DLD1 (cell line): ENCODE data around the gene AMOT.

Experiments used
- in situ Hi-C: cut with HindIII; loops from 2 replicates; pipeline ENCODE4 v1.10.0; 2017; ENCODE audit warnings: low sequenced_read_pairs

AMOT gene

DNA sequence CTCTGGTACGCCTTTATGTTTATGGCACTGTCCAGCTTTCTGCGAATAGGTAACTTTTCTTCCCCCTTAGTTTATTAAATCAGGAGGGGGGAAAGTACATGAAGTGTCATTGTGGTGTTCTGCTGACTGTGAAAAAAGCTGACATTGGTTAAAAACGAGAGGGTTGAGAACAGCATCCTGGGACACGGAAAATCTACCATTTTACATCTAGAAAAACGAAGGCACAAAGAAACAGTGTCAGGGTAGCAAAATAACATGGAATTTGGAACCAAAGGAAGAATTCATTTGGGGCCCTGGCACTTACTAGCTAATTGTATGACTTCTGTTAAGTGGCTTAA lies 1.2 kb upstream of the AMOT start:
- in situ Hi-C loops, result no loop called here

DNA sequence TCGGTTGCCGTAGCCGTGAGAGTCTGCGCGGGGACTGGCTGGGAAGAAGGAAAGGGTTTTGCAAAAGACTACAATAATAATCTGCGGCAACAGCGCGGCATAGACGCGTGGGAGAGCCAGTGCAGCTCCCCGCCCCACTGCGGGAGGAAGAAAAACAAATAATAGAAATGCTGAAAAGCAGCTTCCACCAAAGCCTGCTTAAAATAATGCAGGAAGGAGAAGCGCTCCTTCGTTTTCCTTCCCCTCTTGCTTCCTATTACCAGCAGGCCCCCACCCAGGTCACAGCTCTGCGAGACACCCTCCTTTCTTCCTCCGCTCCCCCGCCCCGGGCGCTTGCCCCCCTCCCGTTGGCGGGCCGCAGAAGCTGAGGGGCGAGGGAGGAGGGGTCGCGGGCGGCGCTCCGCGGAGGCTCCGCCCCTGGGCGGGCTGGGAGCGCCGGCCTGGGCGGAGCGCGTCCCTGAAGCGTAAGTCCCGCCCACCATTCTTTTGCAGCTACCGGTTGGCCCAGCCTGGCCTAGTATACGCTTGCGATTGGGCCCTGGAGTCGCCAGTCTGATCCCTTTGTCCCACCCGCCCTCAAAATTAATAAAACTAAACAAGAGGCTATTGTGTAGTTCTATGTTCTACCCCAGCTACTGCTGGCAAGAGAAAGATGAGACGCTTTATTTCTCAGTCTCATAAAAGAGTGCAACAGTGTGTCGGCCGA lies 636 bp upstream of the AMOT start:
- in situ Hi-C loops, result no loop called here

DNA sequence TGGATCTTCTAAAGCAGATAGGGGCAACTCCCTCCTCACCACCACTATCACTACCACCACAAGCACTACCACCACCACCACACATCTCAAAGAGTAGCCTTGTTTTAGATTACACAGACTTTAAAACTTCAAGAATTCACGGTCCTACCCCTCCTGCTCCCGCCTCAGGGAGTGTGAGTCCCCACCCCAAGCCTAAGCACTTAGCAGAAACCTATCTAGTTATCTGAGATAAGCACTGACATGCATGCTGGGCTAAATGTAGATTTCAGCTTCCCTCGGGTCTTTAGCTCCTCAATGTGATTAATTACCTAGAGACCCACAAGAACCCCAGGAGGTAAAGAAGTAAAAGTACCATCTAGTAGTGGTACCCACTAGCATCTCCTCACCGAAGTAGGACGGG lies 775 bp downstream of the AMOT start:
- in situ Hi-C loops, result no loop called here

DNA sequence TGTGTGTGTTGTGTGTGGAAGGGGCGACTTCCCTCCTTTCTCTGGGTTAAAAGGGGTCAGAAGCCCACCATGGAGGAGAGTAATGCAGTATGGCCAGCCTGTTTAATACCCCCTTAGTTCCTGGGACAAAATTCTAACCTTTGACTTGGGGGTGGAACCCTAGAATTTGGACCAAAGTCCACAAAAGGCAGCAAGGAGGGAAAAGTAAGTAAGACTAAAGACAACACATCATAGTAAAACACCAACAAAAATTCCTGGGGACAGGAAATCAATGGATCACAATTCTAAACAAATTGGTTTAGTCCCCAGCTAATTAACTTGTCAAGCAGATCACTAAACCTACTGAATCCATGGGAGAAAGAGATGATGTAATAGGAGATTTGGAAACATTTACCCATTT lies 3.1 kb downstream of the AMOT start:
- in situ Hi-C loops, result no loop called here

DNA sequence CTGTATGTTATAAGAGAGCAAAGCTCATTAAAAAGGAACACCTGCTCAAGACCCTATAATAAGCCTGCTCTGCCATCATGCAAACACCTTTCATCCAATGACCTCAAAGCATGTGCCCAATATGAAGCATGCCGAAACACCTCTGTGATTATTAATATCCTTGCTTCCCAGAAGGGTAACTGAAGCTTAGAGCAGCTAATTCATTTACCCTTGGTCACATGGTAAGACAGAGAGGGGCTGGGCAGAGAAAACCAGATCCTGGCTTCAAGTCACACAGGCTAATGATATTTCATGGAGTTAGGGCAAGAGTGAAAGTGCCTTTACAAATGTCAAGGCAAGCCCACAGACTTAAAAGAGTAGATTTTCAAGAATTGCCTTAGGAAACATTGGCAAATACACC lies 5.6 kb downstream of the AMOT start:
- in situ Hi-C loops, result no loop called here

DNA sequence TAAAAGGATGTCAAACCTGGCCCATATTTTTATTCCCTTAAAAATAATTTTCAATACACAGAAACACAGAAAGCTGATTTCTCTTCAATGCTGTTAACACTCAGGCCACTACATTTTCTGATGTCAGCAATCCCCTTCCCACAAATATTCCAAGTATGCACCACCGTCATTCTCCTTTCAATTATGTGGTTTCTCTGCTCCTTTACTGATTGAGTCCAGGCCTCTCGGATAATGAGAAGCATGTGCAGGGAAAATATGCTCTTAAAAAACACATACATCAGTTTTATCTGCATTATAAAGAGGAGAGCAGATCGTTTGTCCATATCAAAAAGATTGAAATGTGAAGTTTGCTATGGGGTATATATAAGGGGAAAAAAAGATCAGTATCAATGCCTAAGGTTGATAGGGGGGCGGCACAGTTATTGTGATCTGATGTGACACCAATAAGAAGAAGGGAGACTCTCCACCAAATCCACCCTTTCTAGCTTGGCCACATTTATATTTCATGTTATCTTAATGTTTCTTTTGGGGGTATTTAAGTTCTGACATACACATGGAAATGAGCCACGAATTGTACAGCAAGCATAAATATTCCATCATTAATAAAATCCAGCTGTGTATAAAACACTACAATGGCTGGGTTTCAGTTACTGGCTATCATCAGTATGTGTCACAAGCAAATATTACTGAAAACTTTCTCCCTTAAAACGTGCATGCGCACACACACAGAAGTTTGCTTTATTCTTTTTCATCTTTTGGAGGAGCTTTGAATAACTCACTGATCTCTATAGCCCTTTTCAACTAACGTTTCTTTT lies 6.4 kb downstream of the AMOT start:
- in situ Hi-C loops, result no loop called here

DNA sequence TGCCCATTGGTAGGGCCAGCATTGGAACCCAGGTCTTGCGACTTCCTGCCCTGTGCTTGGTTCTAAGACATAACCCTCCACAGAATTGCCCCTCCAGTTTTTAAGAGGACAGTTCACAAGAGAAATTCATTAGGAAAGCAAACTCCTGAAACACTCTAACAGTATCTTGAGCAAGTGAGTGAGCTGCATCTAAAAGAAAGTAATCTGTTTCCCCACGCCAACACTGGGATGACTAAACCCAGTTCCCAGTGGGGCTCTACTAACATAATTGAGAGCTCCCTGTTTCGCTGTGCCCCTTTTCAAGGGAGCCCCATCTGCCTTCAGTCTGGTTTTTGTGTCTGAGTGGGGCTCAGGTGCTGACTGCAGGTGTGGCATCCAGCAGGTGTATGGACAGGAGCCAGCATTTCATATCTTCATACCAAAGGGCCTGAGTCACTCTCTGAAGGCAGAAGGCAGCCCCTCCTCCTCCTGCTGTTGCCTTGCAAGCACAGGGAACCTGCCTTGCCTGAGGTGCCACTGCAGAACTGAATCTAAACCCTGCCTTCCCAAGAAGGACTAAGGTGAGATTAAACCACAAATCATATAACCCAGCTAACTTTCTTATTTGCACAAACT lies 8.0 kb downstream of the AMOT start:
- in situ Hi-C loops, result no loop called here

DNA sequence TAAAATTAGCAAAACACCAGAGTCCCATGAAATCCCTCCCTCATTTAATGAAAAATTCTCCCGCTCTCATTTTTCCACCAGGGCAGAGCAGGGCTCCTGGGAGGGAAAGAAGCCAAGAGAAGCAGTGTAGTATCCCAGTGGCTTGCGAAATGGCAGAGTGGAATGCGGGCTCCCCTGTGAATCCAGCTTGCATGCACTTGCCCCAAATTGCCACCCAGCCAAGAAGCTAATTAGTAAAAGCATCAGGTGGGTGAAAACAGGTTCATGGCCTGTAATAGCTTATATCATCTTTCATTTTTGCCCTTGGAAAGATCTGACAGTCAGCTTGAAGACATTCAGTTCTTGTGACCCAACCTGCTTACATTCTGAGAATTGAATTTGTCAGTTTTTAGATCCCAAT lies 10.1 kb downstream of the AMOT start:
- in situ Hi-C loops, result no loop called here

DNA sequence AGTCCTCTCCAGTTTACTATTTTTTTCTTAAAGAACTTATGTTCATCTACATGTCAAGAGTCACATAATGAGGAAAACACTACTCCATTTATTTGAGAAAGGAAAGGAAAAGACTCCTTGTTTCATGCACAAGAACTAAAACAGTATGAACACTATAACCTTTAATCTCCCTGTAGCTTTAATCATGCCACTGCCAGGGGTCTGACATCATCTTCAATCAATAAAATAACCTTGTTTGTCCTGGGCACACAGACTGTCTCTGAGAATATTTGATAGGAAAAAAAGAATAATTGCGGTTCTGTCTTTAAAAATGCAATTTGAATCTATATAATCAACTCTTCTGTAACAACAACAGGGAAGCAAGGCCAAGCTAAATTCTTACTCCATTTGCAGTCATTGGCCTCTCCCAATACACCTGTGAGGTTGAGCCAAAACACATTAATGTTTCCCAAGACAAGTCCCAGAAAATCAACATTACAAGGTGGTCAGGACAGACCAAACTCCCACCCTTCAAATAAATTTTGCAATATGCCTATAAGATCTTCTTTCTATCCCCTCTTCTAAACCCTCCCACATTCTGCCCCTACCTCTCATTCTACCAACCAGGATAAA lies 13.2 kb downstream of the AMOT start:
- in situ Hi-C loops, result no loop called here

DNA sequence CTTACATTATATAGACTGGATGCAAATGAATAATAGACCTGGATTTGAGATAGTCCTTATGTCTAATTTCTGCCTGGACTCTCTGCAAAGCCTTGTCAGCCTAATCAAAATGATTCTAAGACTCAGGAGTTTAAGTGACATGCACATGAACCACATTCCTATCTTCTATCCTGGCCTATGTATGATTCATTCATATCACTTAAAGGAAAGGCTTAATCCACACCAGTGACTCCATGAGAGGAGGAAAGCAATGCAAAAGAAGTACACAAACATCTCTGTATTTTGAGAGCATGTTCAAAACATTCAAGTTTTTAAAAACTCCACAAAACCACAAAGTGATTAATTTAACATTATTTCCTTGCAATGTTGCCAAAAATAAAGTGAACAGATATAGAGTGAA lies 14.6 kb downstream of the AMOT start:
- in situ Hi-C loops, result no loop called here

DNA sequence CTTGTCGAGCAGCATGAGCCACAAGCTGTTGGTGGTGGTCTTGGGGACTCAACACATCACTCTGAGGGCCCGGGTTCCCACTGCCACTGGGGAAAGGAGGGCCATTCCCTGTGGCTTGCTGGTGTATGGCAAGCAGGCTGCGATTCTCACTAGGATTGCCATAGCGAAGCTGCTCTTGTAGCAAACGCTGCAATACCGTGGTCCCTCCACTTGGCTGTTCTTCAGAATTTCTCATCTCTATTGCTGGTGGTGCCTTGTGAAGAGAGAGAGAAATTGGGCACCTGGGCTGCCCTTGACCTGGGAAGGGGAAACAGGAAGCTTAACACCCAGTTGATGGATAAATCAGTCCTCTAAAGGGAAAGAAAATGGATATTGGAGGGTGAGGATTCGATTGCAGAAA lies 17.7 kb downstream of the AMOT start:
- in situ Hi-C loops, result no loop called here

DNA sequence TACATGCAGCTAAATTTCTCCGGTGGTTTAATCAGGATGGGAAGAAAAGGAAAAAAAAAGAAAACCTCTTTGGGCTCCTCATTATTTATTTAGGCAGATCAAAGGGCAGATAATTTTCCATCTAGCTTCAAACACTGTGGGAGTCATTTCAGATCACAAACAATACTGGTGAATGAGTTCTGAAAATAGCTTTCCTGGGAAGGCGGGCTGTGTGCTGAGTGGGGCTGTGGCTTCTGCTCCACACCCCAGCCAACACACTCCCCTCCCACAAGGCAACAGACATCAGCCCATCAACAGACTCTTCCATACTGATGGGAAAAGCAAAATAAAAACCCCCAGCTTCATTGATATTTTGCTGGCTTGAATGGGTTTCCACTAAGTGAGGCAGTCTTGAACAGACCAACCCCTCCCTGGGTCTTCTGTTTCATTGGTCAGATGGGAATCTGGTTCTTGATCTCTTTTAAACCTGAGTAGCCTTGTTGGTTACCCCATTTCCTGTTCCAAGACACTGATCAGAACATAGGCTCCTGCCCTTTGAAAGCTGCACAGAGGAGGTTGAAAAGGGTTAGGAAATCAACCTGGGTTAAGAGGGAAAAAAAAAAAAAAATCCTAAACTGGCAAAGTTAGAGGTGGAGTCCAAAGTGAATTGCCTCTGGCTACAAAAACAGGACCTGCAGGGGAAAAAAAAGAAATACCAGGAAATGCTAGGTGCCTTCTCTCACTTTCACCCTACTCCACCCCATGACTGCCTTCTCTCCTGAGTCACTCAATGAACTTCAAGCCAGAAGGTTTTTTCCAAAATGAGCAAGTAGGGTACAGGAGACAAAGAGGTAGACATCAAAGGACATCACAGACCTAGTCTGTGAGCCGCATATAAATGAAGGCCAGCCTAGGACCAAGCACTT lies 20.0 kb downstream of the AMOT start:
- in situ Hi-C loops, result no loop called here

DNA sequence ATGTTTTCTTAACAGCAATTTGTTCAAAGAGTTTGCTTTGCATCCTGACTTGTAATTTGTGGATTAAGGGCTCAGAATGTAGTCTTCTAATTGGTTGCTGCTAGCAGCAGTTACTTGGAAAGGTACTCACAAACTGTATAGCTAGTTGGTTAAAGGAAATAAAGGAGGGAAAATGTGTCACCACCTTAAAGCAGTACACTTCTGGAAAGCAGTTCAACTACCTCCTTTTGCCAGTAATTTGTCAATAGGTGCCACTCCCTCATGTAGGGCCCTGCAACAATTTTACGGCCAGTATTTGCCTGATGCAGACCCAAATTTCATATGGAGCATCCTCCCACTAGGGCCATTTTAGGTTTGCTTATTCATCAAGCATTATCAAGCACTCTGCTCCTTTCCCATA lies 20.8 kb downstream of the AMOT start:
- in situ Hi-C loops, result no loop called here

DNA sequence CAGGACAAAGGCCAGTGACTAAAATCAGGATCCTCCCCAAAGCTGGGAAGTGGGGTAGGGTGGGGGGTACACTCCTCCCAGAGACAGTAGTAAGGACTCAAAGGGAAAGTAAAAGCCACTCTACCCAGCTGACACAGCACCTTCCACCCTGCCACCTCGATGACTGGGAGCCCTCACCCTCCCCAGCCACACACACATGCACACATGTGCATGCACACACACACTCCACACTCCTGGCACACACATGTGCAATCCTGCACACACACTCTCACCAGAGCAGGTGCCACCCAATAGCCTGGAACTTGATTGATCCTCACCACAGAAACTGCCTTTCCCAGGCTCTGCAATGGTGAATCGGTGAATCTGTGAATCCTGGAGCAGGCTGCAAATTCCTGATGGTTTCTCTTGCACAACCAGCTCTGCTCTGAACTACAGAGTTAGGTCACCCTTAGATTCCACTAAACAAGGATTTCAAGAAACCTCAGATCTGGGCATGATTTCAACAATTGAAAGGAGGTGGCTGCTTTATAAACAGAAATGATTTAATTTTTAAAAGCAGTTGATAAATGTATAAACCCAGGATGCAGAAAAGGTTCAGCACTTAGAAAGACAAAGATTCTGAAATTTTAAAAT lies 21.5 kb downstream of the AMOT start:
- in situ Hi-C loops, result no loop called here

DNA sequence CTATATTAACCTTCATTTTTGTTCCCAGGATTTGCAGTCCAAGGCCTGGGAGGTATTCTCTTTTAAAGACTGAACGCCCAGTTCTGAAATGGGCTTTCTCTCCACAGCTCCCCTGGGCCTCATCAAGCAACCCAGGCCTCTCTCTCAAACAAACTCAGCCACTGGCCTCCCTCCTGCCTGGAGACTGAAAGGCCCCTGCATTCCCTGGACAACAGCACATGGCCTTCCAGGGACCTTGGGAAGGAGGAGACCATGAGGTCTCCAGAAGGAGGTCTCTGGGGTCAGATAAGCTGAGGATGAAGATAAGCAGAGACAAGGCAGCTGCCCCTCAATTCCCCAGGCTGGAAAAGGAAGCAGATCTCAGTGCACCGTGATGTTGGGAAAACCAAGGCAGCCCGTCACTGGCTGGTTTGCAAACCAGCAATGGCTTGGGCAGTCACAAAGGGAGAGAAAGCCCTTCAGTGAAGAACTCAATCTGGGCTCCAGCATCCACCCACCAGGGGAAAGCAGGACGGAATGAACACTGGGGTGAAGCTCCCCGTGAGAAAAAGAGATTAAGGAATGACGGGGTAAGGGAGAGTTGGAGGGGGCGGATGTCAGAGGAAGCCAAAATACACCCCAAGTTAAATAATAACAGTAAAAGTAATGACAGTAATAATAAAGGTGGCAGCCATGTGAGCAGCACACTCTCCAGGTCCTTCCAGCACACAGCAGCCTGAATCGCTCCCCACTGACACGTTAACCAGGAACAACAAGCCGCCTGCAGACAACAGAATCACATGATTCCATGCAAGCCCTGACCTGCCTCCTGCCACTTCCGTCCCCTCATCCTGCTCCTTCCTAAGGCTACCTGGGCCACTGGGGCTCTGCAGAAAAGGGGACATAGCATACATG lies 22.3 kb downstream of the AMOT start:
- in situ Hi-C loops, result no loop called here

DNA sequence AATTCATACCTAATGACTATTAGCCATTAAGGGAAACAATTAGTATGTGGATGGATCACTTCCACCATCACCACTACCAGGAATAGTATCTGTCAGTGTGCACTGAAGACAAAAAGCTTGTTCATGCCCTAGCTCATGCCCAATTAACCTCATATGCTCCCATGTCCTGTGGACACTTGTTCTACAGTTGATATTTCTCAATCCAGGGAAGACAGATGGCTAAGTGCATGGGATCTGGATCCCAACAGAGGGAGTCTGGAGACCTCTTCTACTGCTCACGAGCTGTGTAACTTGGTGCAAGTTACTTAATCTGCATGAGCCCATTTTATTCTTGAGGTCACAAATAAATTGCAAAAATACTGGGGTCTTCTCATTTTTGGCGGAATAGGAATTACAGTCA lies 23.7 kb downstream of the AMOT start:
- in situ Hi-C loops, result no loop called here

DNA sequence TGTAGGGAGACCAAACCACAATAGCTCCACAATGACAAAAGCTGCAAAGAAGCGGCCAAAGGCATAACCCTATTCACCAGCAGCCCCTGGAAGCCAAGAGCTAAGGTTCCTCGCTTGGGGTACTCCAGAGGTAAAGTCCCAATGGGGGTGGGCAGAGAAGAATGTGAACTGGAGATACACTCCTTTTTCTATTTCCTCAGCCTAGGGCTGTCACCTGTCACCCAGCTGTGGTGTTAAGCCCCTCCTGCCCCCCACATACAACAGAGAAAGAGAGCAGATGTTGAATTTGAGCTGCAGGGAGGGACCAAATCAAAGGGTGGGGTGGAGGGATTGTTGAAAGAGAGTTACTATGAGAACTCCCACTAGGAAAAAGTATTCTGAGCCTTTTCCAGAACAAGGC lies 26.1 kb downstream of the AMOT start:
- in situ Hi-C loops, result no loop called here

DNA sequence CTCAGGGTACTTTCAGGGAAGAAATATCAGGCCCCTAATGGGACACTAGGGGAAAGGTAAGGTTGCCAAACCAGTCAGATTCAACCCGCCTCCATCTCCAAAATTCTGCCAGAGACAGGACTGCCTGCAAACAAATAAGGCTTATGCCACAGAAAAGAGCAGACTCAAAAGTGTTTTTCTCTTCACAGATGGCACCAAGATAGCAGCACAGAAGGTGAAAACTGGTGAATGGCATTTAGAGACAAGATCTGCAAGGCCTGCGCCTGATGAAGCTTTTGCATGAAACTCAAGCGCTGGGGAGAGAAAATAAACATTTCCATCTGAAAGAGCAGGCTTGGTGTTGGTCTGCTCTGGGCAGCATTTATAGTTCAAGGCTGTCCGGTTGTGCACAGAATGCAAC lies 27.9 kb downstream of the AMOT start:
- in situ Hi-C loops, result no loop called here

DNA sequence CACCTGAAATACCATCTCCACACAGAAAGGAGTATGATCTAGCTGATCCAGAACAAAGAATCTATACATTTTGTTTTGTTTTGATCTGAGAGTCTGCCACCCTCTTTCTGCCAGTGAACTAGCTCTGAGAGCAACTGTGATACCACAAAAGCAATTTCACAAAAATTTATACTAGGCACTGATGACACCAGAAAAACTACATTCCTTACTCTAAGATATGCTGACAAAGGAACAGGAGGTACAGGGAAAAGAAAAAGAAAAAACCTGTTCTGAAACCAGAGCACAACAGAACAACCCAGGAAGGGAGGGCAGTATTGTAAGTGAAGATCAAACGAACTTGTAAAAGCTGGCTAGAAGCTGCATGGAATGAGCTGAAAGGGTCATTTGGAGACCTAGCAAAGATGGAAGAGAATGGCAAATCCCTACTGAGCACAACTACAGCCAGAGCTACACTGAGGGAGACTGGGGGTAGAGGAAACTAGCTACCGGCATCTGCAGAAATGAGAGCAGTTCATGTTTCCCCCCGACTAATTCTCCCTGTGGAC lies 31.9 kb downstream of the AMOT start:
- in situ Hi-C loops, result no loop called here
